WI38 (cell line): Measurements from ENCODE around the gene ESR1.

Experiments used
- H3K4me3 ChIP-seq: 2 replicates; pipeline ENCODE4 v1.5.1; 2011; ENCODE audit warnings: low read depth, mild to moderate bottlenecking, control low read depth, low read length
- CTCF ChIP-seq: IDR thresholded peaks from 2 replicates; pipeline ENCODE4 v1.5.1; 2012; ENCODE audit warnings: low read depth, mild to moderate bottlenecking, control low read depth, low read length

The ESR1 gene

GRCh38 chr6:152110886-152111820 lies 303.7 kb downstream of the ESR1 start:
- no peak for TF ChIP-seq CTCF
- no peak overlapping the region for H3K4me3 ChIP-seq

- H3K4me3 ChIP-seq, result no peak overlapping the region
- no peak for TF ChIP-seq CTCF
These were observed 305.2 kb downstream of the ESR1 start for GRCh38 chr6:152112491-152113261.

GRCh38 chr6:152117156-152118133 lies 310.0 kb downstream of the ESR1 start:
- H3K4me3 ChIP-seq, result no peak overlapping the region
- no peak for TF ChIP-seq CTCF

GRCh38 chr6:152118224-152118623 lies 310.7 kb downstream of the ESR1 start:
- no peak for TF ChIP-seq CTCF
- H3K4me3 ChIP-seq, result no peak overlapping the region

- no peak overlapping the region for H3K4me3 ChIP-seq
- TF ChIP-seq CTCF, result no peak
These were observed 311.2 kb downstream of the ESR1 start for GRCh38 chr6:152118678-152119077.

- no peak for TF ChIP-seq CTCF
- H3K4me3 ChIP-seq, result no peak overlapping the region
These were observed 312.3 kb downstream of the ESR1 start for GRCh38 chr6:152119831-152120230.
